Kidney epithelial cell (primary cell): ENCODE data around the gene RGL3. TPM values are rescaled to one million over a fixed set of nuclear protein-coding genes. Genes with fewer than 3 reads are reported as not detected.

ENCODE experiments used
- DNase-seq: peaks from one replicate; pipeline ENCODE4 v3.0.0-alpha.2; 2010; ENCODE audit warnings: low read depth
- H3K27me3 ChIP-seq: 2 replicates; pipeline ENCODE4 v1.6.0; 2011; ENCODE audit warnings: low read length; ENCODE audit not compliant: control insufficient read depth, insufficient read depth
- H3K36me3 ChIP-seq: 2 replicates; pipeline ENCODE4 v1.5.1; 2011; ENCODE audit warnings: low read length; ENCODE audit not compliant: control insufficient read depth, insufficient read depth
- H3K4me3 ChIP-seq: 2 replicates; pipeline ENCODE4 v1.5.1; 2011; ENCODE audit warnings: low read depth, mild to moderate bottlenecking, control low read depth, low read length
- CTCF ChIP-seq: IDR thresholded peaks from 2 replicates; pipeline ENCODE4 v1.5.1; 2011; ENCODE audit warnings: mild to moderate bottlenecking, moderate library complexity, low read length, control low read depth, inconsistent platforms; ENCODE audit not compliant: insufficient read depth, poor library complexity, severe bottlenecking
- total RNA-seq: library from RNA; depleted of rRNA; stranded (reverse); fragments of >200 nt; gene quantifications from 2 replicates; pipeline ENCODE4 v1.2.3, GENCODE V29; 2015

Gene RGL3
- total RNA-seq, 1 donor from 2014 or later: 10.2 TPM

DNA sequence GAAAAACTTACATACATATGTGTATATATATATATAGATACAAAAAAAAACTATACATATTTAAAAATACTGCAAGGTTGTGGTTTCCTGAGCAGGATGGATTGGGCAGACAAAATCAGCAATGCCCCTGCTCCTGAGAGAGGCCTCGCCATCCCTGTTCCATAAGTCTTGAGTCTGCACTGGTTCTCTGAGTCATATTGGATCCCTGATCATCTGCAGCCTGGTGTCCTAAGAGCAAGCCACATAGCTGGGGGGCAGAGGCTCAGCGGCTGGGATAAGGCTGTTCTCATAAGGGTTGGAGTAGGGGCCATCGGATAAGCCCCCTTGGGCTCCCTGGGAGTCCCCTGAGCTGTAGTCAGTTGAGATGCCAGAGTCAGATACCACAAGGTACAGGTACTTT lies 41.4 kb downstream of the RGL3 start:
- Histone ChIP-seq H3K4me3 (no peak overlapping the region), H3K27me3 (peaks cover 7% of the 10 kb centered on the region), H3K36me3 (no peaks in the 10 kb centered on the region)
- no peak for DNase-seq
- no peak for TF ChIP-seq CTCF

DNA sequence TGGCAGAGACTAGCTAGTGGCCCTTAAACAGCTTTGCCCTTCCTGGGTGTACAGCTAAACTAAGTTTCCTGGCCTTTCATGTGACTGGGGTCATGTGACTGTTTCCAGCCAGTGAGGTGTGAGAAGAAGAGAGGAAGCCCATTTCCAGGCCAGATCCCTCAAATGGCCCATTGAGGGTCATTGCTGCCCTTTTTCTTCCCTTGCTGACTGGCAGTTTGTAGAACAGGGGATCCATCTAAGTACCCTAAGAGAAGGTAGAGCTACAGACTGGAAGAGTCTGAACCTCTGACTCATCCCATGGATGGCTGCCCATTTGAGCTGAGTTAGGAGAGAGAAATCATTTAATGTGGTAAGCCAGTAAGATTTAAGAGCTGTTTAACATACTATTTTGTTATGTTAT lies 41.9 kb downstream of the RGL3 start:
- Histone ChIP-seq H3K4me3 (no peak overlapping the region), H3K27me3 (peaks cover 5% of the 10 kb centered on the region), H3K36me3 (no peaks in the 10 kb centered on the region)
- peak; percentile 69 for DNase-seq
- no peak for TF ChIP-seq CTCF

GRCh38 chr19:11375143-11375948 lies 43.8 kb downstream of the RGL3 start:
- Histone ChIP-seq H3K36me3 (no peaks in the 10 kb centered on the region), H3K4me3 (peak overlapping the region; percentile 41), H3K27me3 (no peaks in the 10 kb centered on the region)
- DNase-seq: no peak
- TF ChIP-seq CTCF: no peak

GRCh38 chr19:11374433-11375142 lies 44.5 kb downstream of the RGL3 start, which contains the start of gene SWSAP1:
Gene SWSAP1, plus strand, starts transcription at chr19:11374666. Its CDS starts 15 bp downstream, at chr19:11374681.
- no peak for TF ChIP-seq CTCF
- no peaks in the 10 kb centered on the region for H3K36me3 ChIP-seq
- H3K4me3 ChIP-seq: peak within 1 kb of the TSS; percentile 59
- peak; percentile 98 for DNase-seq
- no peaks in the 10 kb centered on the region for H3K27me3 ChIP-seq

DNA sequence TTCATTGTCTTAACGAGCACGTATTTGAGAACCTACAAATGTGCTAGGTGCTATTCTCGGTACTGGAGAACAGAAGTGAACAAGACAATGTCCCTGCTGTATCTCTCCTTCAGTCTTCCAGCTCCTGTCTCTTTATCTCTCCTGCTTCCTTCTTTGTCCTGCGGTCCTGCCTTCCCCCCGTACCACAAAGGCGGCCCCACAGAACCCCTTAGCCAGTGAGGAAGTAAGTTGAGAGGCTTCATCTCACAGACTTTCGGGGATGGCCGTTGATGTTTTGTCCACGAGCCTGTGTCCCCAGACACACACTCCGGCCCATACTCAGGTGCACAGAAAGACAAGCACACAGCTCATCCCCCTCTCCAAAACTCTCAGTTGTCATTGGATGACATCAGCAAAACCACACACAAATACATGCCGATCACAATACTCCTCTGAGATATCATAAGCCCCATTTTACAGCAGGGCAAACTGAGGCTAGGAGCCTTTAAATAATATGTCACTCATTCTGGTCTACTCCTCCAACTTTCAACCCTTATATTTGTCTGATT lies 45.2 kb downstream of the RGL3 start:
- no peak for DNase-seq
- no peak for TF ChIP-seq CTCF
- H3K4me3 ChIP-seq: peak overlapping the region; percentile 59

More for the DNA sequence above, 45.2 kb downstream of the RGL3 start:
- Histone ChIP-seq H3K27me3 (no peaks in the 10 kb centered on the region), H3K36me3 (no peaks in the 10 kb centered on the region)
